ENCODE results near the gene SEC61A2.

- TF ChIP-seq, protein P1, sequence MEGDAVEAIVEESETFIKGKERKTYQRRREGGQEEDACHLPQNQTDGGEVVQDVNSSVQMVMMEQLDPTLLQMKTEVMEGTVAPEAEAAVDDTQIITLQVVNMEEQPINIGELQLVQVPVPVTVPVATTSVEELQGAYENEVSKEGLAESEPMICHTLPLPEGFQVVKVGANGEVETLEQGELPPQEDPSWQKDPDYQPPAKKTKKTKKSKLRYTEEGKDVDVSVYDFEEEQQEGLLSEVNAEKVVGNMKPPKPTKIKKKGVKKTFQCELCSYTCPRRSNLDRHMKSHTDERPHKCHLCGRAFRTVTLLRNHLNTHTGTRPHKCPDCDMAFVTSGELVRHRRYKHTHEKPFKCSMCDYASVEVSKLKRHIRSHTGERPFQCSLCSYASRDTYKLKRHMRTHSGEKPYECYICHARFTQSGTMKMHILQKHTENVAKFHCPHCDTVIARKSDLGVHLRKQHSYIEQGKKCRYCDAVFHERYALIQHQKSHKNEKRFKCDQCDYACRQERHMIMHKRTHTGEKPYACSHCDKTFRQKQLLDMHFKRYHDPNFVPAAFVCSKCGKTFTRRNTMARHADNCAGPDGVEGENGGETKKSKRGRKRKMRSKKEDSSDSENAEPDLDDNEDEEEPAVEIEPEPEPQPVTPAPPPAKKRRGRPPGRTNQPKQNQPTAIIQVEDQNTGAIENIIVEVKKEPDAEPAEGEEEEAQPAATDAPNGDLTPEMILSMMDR (IDR thresholded peaks at IDR 0.05), result no peak
- TF ChIP-seq POLR2A (IDR thresholded peaks at IDR 0.05), result no peak
- TF ChIP-seq POLR2AphosphoS5 (IDR thresholded peaks at IDR 0.05; ENCODE audit: insufficient read depth in 1 of 2, low read depth in 1 of 2), result no peak
Observed at GRCh38 chr10:12150163-12150562, 20.7 kb downstream of the SEC61A2 start.
